Measurements from ENCODE around the gene SLX4IP. TPM values are rescaled to one million over a fixed set of nuclear protein-coding genes. Genes with fewer than 3 reads are reported as not detected.

SLX4IP gene
- total RNA-seq, 1 experiment from 2014 or later: 11.1 TPM

- ATAC-seq: no peak
- ChIA-PET CTCF (interaction anchor here (1.6 kb wide), 1 partner anchor 9 kb away, joined by 4 read pairs; no protein-coding TSS in a partner anchor), POLR2A (no interaction called here), RAD21 (ENCODE audit: low non-redundant PET in 1 of 2, low total read pairs in 2 of 2, uncharacterized antibody in 2 of 2, unreplicated experiment in 2 of 2) (interaction anchor here in 1 of 2 experiments (0.6 kb wide), 1 partner anchor 9 kb away, joined by 4 read pairs; no protein-coding TSS in a partner anchor)
- no peaks in the 10 kb centered on the region for H3K36me3 ChIP-seq (ENCODE audit: control insufficient read depth in 1 of 2, insufficient read depth in 2 of 2, low read length in 2 of 2)
- H3K4me3 ChIP-seq (replicated peaks in 1 of 2; ENCODE audit: low read depth in 1 of 2, low read length in 2 of 2): no peak overlapping the region
- BruUV-seq (replicated peaks): no TSS peak
- no peak overlapping the region for H2AFZ ChIP-seq (ENCODE audit: low read depth, low read length, poor library complexity, severe bottlenecking)
- H3K27me3 ChIP-seq (ENCODE audit: insufficient read depth, low read length): no peaks in the 10 kb centered on the region
- H3K9ac ChIP-seq (ENCODE audit: low read length): no peak overlapping the region
- H3K4me2 ChIP-seq (ENCODE audit: low read length): no peak overlapping the region
- intact Hi-C loops (cut with micrococcal nuclease): no loop called here
- no peak overlapping the region for H3K27ac ChIP-seq (ENCODE audit: low read depth, low read length)
- H3K9me2 ChIP-seq (ENCODE audit: insufficient read depth): no peaks in the 10 kb centered on the region
- DNase-seq (ENCODE audit: low read depth, low spot score): no peak
- no peaks in the 10 kb centered on the region for H3K9me3 ChIP-seq (ENCODE audit: control insufficient read depth in 1 of 2, insufficient read depth in 1 of 2, low read depth in 1 of 2, low read length in 2 of 2)
- H3K79me2 ChIP-seq (ENCODE audit: insufficient read depth, low read length): peaks cover 5% of the 10 kb centered on the region; the same call in 1 of the 2 replicates
- peaks cover 0 to 23% of the 10 kb centered on the region in 2 experiments; a peak in 2 of 4 replicates for H3K4me1 ChIP-seq (ENCODE audit: control insufficient read depth in 1 of 2, insufficient read depth in 2 of 2, low read length in 2 of 2)
- no peaks in the 10 kb centered on the region for H4K20me1 ChIP-seq (ENCODE audit: insufficient read depth)
- TF ChIP-seq ZFX (IDR thresholded peaks at IDR 0.05) (no peak), CTCF (IDR thresholded peaks at IDR 0.05 in 2 of 3, conservative IDR thresholded peaks at IDR 0.05 in 1 of 3; ENCODE audit: borderline replicate concordance in 1 of 3, insufficient read depth in 1 of 3, low read depth in 2 of 3, low read length in 2 of 3) (no peak), TCF7L2 (IDR thresholded peaks at IDR 0.05; ENCODE audit: borderline replicate concordance, extremely low read depth, insufficient read depth, insufficient read length) (no peak), CBX3 (IDR thresholded peaks at IDR 0.05; ENCODE audit: low read depth) (no peak), ATF3 (IDR thresholded peaks at IDR 0.05) (no peak), FOSL1 (IDR thresholded peaks at IDR 0.05; ENCODE audit: low read depth) (no peak), POLR2A (IDR thresholded peaks at IDR 0.05; ENCODE audit: borderline replicate concordance, extremely low read depth, insufficient read depth, insufficient read length) (no peak), MAX (IDR thresholded peaks at IDR 0.05) (no peak), RAD21 (IDR thresholded peaks at IDR 0.05; ENCODE audit: low read depth) (no peak), EZH2 (IDR thresholded peaks at IDR 0.05) (no peak), SIN3A (IDR thresholded peaks at IDR 0.05; ENCODE audit: low read depth) (no peak), EGR1 (IDR thresholded peaks at IDR 0.05; ENCODE audit: low read depth) (no peak), ZNF274 (IDR thresholded peaks at IDR 0.05; ENCODE audit: low read depth, low read length) (no peak), SRF (IDR thresholded peaks at IDR 0.05; ENCODE audit: low read depth) (no peak), POLR2AphosphoS5 (IDR thresholded peaks at IDR 0.05; ENCODE audit: low read depth, low read length) (no peak), JUND (IDR thresholded peaks at IDR 0.05) (no peak), SP1 (IDR thresholded peaks at IDR 0.05; ENCODE audit: low read depth) (no peak)
- TF ChIP-seq, protein P1, sequence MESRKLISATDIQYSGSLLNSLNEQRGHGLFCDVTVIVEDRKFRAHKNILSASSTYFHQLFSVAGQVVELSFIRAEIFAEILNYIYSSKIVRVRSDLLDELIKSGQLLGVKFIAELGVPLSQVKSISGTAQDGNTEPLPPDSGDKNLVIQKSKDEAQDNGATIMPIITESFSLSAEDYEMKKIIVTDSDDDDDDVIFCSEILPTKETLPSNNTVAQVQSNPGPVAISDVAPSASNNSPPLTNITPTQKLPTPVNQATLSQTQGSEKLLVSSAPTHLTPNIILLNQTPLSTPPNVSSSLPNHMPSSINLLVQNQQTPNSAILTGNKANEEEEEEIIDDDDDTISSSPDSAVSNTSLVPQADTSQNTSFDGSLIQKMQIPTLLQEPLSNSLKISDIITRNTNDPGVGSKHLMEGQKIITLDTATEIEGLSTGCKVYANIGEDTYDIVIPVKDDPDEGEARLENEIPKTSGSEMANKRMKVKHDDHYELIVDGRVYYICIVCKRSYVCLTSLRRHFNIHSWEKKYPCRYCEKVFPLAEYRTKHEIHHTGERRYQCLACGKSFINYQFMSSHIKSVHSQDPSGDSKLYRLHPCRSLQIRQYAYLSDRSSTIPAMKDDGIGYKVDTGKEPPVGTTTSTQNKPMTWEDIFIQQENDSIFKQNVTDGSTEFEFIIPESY (IDR thresholded peaks at IDR 0.05; ENCODE audit: extremely low read depth, insufficient replicate concordance, low read length): no peak
- TF ChIP-seq, protein P2, sequence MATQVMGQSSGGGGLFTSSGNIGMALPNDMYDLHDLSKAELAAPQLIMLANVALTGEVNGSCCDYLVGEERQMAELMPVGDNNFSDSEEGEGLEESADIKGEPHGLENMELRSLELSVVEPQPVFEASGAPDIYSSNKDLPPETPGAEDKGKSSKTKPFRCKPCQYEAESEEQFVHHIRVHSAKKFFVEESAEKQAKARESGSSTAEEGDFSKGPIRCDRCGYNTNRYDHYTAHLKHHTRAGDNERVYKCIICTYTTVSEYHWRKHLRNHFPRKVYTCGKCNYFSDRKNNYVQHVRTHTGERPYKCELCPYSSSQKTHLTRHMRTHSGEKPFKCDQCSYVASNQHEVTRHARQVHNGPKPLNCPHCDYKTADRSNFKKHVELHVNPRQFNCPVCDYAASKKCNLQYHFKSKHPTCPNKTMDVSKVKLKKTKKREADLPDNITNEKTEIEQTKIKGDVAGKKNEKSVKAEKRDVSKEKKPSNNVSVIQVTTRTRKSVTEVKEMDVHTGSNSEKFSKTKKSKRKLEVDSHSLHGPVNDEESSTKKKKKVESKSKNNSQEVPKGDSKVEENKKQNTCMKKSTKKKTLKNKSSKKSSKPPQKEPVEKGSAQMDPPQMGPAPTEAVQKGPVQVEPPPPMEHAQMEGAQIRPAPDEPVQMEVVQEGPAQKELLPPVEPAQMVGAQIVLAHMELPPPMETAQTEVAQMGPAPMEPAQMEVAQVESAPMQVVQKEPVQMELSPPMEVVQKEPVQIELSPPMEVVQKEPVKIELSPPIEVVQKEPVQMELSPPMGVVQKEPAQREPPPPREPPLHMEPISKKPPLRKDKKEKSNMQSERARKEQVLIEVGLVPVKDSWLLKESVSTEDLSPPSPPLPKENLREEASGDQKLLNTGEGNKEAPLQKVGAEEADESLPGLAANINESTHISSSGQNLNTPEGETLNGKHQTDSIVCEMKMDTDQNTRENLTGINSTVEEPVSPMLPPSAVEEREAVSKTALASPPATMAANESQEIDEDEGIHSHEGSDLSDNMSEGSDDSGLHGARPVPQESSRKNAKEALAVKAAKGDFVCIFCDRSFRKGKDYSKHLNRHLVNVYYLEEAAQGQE (IDR thresholded peaks at IDR 0.05; ENCODE audit: low read depth): no peak
These were observed 52.3 kb downstream of the SLX4IP start for GRCh38 chr20:10487142-10488136.

Data from HCT116 (cell line).